Measurements from ENCODE around the gene EPHX1.

DNA sequence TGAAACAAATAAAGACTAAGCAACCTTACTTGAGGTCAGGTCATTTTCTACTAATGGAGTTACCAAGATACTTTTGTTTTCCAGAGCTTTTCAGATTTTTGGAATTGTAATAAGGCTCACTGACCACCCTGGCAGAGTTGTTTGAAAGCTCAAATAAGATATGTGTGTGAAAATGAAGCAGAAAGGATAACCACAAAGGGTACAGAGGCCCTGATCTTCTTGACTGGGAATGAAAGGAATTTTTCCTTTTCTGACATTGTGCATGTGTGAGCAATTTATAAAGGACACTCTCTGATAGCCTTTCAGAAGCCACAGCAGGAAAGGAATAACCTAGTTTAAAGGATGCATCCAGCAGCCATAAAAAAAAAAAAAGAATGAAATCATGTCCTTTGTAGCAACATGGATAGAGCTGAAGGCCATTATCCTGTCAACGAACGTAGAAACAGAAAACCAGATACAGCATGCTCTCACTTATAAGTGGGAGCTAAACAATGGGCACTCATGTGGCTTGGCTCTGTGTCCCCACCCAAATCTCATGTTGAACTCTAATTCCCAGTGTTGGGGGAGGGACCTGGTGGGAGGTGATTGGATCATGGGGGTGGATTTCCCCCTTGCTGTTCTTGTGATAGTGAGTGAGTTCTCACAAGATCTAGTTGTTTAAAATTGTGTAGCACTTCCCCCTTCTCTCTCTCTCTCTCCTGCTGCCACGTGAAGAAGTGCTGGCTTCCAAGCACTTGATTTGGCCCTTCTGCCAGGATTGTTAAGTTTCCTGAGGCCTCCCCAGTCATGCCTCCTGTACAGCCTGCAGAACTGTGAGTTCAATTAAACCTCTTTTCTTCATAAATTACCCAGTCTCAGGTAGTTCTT is 35.4 kb upstream of the EPHX1 start:
- TF ChIP-seq, protein P1, sequence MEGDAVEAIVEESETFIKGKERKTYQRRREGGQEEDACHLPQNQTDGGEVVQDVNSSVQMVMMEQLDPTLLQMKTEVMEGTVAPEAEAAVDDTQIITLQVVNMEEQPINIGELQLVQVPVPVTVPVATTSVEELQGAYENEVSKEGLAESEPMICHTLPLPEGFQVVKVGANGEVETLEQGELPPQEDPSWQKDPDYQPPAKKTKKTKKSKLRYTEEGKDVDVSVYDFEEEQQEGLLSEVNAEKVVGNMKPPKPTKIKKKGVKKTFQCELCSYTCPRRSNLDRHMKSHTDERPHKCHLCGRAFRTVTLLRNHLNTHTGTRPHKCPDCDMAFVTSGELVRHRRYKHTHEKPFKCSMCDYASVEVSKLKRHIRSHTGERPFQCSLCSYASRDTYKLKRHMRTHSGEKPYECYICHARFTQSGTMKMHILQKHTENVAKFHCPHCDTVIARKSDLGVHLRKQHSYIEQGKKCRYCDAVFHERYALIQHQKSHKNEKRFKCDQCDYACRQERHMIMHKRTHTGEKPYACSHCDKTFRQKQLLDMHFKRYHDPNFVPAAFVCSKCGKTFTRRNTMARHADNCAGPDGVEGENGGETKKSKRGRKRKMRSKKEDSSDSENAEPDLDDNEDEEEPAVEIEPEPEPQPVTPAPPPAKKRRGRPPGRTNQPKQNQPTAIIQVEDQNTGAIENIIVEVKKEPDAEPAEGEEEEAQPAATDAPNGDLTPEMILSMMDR (IDR thresholded peaks at IDR 0.05), result no peak
- TF ChIP-seq EP300 (IDR thresholded peaks at IDR 0.05), result no peak
- TF ChIP-seq POLR2A (IDR thresholded peaks at IDR 0.05), result no peak

Data from upper lobe of left lung (tissue), 4 donors.